A549 (cell line): ENCODE measurements around the gene SETD3.

Experiments used
- BCL3 ChIP-seq: fragments of >200 bp; sonication (Bioruptor Twin); formaldehyde crosslinking; IDR thresholded peaks from 3 replicates; pipeline ENCODE4 v1.6.1; 2016
- CTCF ChIP-seq: fragments of >200 bp; sonication (Bioruptor Twin); formaldehyde crosslinking; IDR thresholded peaks from 3 replicates; pipeline ENCODE4 v1.5.1; 2016
- EP300 ChIP-seq, 2 experiments: fragments of >200 bp; sonication (Bioruptor Twin); formaldehyde crosslinking; IDR thresholded peaks; 2 replicates in 1 of 2; 3 replicates in 1 of 2; pipeline ENCODE4 v1.6.1; 2016 to 2017
- JUNB ChIP-seq: fragments of >200 bp; sonication (Bioruptor Twin); formaldehyde crosslinking; IDR thresholded peaks from 2 replicates; pipeline ENCODE4 v1.6.1; 2016
- KDM1A ChIP-seq: fragments of 200-600 bp; sonication (generic); IDR thresholded peaks from 2 replicates; pipeline ENCODE4 v1.6.1; 2016; ENCODE audit warnings: low read depth, mild to moderate bottlenecking
- PBX3 ChIP-seq: IDR thresholded peaks from 2 replicates; pipeline ENCODE4 v1.6.1; 2012
- RAD21 ChIP-seq, 2 experiments: fragments of >200 bp in 1 of 2; sonication (Bioruptor Twin) in 1 of 2; formaldehyde crosslinking in 1 of 2; IDR thresholded peaks in 1 of 2; conservative IDR thresholded peaks in 1 of 2; 2 replicates in 1 of 2; 3 replicates in 1 of 2; pipeline ENCODE4 v1.6.1; 2012 to 2018; ENCODE audit warnings: inconsistent platforms in 1 of 2
- RFX5 ChIP-seq: fragments of 450-650 bp; IDR thresholded peaks from 2 replicates; pipeline ENCODE4 v1.7.1; 2014; ENCODE audit warnings: antibody characterized with exemption, mild to moderate bottlenecking, moderate library complexity
- SMC3 ChIP-seq: fragments of >200 bp; sonication (Bioruptor Twin); formaldehyde crosslinking; IDR thresholded peaks from 3 replicates; pipeline ENCODE4 v1.6.1; 2018; ENCODE audit warnings: inconsistent platforms
- SREBF2 ChIP-seq: fragments of 450-650 bp; IDR thresholded peaks from 2 replicates; pipeline ENCODE4 v1.6.1; 2014; ENCODE audit warnings: mild to moderate bottlenecking, moderate library complexity

GRCh38 chr14:99507860-99508640, 27.4 kb upstream of the SETD3 start:
- TF ChIP-seq RAD21 (conservative IDR thresholded peaks at IDR 0.05 in 1 of 2, IDR thresholded peaks at IDR 0.05 in 1 of 2): no peak
- no peak for TF ChIP-seq PBX3
- TF ChIP-seq SREBF2: no peak
- no peak for TF ChIP-seq BCL3
- no peak for TF ChIP-seq CTCF
- no peak for TF ChIP-seq EP300 (IDR thresholded peaks at IDR 0.05)
- TF ChIP-seq SMC3: no peak
- no peak for TF ChIP-seq JUNB
- TF ChIP-seq RFX5: no peak
- no peak for TF ChIP-seq KDM1A
